ENCODE data around the gene HACD2. TPM values are rescaled to one million over a fixed set of nuclear protein-coding genes. Genes with fewer than 3 reads are reported as not detected.

HACD2 gene
- polyA plus RNA-seq, 1 of the 3 experiments (the other 2 are of a cell fraction): 13.8 TPM

- no peaks in the 10 kb centered on the region for H3K9me3 ChIP-seq
- ChIA-PET POLR2A (no interaction called here), CTCF (interaction anchor here (2.2 kb wide), 1 partner anchor 57 kb away, joined by 8 read pairs; no protein-coding TSS in a partner anchor)
- no peak overlapping the region for H2AFZ ChIP-seq (ENCODE audit: low read depth)
- H4K20me1 ChIP-seq (ENCODE audit: insufficient read depth): no peaks in the 10 kb centered on the region
- H3K4me1 ChIP-seq (ENCODE audit: control insufficient read depth in 1 of 2, insufficient read depth in 2 of 2, low read depth in 1 of 2, low read length in 1 of 2): peaks cover 0 to 4% of the 10 kb centered on the region in 2 experiments; a peak in 3 of 4 replicates
- no peak overlapping the region for H3K9ac ChIP-seq
- H3K27ac ChIP-seq (ENCODE audit: low read depth in 2 of 2, low read length in 1 of 2): peak overlapping the region in 1 of 2 experiments; percentile 40; a peak in 2 of 4 replicates
- no peak overlapping the region for H3K4me2 ChIP-seq
- H3K9me2 ChIP-seq: no peaks in the 10 kb centered on the region; the same call in 1 of the 2 replicates
- no peaks in the 10 kb centered on the region for H3K27me3 ChIP-seq (ENCODE audit: insufficient read depth)
- peaks cover 0 to 29% of the 10 kb centered on the region in 2 experiments for H3K36me3 ChIP-seq (replicated peaks in 1 of 2; ENCODE audit: control insufficient read depth in 1 of 2, insufficient read depth in 2 of 2, low read length in 1 of 2)
- DNase-seq: no peak
- H3K79me2 ChIP-seq (ENCODE audit: insufficient read depth): peaks cover 3% of the 10 kb centered on the region; the same call in 1 of the 2 replicates
- peaks cover 15% of the 10 kb centered on the region for H3F3A ChIP-seq (replicated peaks; ENCODE audit: insufficient read depth)
- H3K4me3 ChIP-seq (ENCODE audit: low read depth in 2 of 2, low read length in 1 of 2): no peak overlapping the region
- 68% methylated on average over 5 of the region's 5 CpGs for WGBS (ENCODE audit: low lambda C conversion rate)
- no peak for TF ChIP-seq NRF1 (IDR thresholded peaks at IDR 0.05; ENCODE audit: low read depth, low read length)
- TF ChIP-seq RCOR1 (IDR thresholded peaks at IDR 0.05; ENCODE audit: low read length): no peak
- no peak for TF ChIP-seq SIN3A (IDR thresholded peaks at IDR 0.05; ENCODE audit: borderline replicate concordance, low read depth, low read length)
- no peak for TF ChIP-seq TEAD4 (IDR thresholded peaks at IDR 0.05; ENCODE audit: borderline replicate concordance, insufficient read depth)
- TF ChIP-seq PBX3 (IDR thresholded peaks at IDR 0.05): peak; percentile 22; the same call in 1 of the 2 replicates
- peak; percentile 40; the same call in 1 of the 2 replicates for TF ChIP-seq TCF12 (IDR thresholded peaks at IDR 0.05)
- peak; percentile 81; the same call in 1 of the 2 replicates for TF ChIP-seq REST (IDR thresholded peaks at IDR 0.05; ENCODE audit: low read depth, low read length)
These were observed 10.7 kb upstream of the HACD2 start for GRCh38 chr3:123595396-123596180.

GRCh38 chr3:123593381-123593780, 8.5 kb upstream of the HACD2 start:
- peaks cover 11% of the 10 kb centered on the region for H3F3A ChIP-seq (replicated peaks; ENCODE audit: insufficient read depth)
- no peaks in the 10 kb centered on the region for H3K27me3 ChIP-seq (ENCODE audit: insufficient read depth)
- H3K4me1 ChIP-seq (ENCODE audit: control insufficient read depth in 1 of 2, insufficient read depth in 2 of 2, low read depth in 1 of 2, low read length in 1 of 2): peaks cover 0 to 4% of the 10 kb centered on the region in 2 experiments; a peak in 3 of 4 replicates
- H3K27ac ChIP-seq (ENCODE audit: low read depth in 2 of 2, low read length in 1 of 2): no peak overlapping the region; a peak in 2 of 4 replicates
- POLR2A ChIA-PET: no interaction called here
- peaks cover 4% of the 10 kb centered on the region; the same call in 1 of the 2 replicates for H3K79me2 ChIP-seq (ENCODE audit: insufficient read depth)
- WGBS (ENCODE audit: low lambda C conversion rate): 98% methylated on average over 3 of the region's 3 CpGs
- H3K4me3 ChIP-seq (ENCODE audit: low read depth in 2 of 2, low read length in 1 of 2): no peak overlapping the region
- H3K9me3 ChIP-seq: no peaks in the 10 kb centered on the region
- peaks cover 0 to 41% of the 10 kb centered on the region in 2 experiments for H3K36me3 ChIP-seq (replicated peaks in 1 of 2; ENCODE audit: control insufficient read depth in 1 of 2, insufficient read depth in 2 of 2, low read length in 1 of 2)
- DNase-seq: no peak
- TF ChIP-seq FOSL2 (IDR thresholded peaks at IDR 0.05; ENCODE audit: borderline replicate concordance, low read depth) (no peak), MAX (IDR thresholded peaks at IDR 0.05; ENCODE audit: low read depth) (no peak), NFIC (IDR thresholded peaks at IDR 0.05; ENCODE audit: borderline replicate concordance) (no peak), JUND (IDR thresholded peaks at IDR 0.05) (no peak)
- CTCF ChIA-PET: interaction anchor here (1.4 kb wide), 1 partner anchor 35 kb away, joined by 3 read pairs; no protein-coding TSS in a partner anchor
- H3K4me2 ChIP-seq: no peak overlapping the region
- no peaks in the 10 kb centered on the region; the same call in 1 of the 2 replicates for H3K9me2 ChIP-seq
- no peak overlapping the region for H2AFZ ChIP-seq (ENCODE audit: low read depth)
- no peaks in the 10 kb centered on the region for H4K20me1 ChIP-seq (ENCODE audit: insufficient read depth)
- H3K9ac ChIP-seq: no peak overlapping the region

Data from SK-N-SH (cell line).